ENCODE measurements around the gene CLEC10A.

DNA sequence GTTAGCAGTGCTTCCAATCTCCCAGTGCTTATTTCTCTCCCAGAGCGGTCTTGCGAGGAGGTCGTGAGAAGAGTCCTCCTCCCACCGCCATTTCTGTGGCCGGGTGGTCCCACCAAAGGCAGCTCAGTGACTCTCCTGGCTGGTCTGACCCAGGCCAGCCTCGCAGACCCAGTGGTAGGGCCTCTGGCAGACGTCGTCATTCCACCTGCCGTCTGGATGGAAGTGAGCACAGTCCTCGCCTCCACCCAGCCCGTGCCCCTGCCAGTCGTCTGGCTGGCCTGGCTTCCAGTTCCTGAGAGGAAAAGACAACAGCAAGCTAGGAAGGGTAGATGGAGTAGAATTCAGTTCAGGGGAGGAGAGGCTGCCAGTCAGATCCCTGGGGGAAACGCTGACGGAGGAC is 5.1 kb downstream of the CLEC10A start:
- TF ChIP-seq POLR2A (IDR thresholded peaks at IDR 0.05) = no peak
- TF ChIP-seq CTCF (IDR thresholded peaks at IDR 0.05) = no peak
